ENCODE results near the gene S1PR3. TPM values are rescaled to one million over a fixed set of nuclear protein-coding genes. Genes with fewer than 3 reads are reported as not detected.
A peak's percentile ranks its signal among the peaks of the same experiment; 100 is the strongest.

Gene S1PR3
- total RNA-seq, 1 donor from 2014 or later, result 1.6 TPM

- no peak for TF ChIP-seq CTCF (IDR thresholded peaks at IDR 0.05)
- H3K4me1 Mint-ChIP-seq (ENCODE audit: unreplicated experiment), result peaks cover 30% of the 10 kb centered on the region
Measured at GRCh38 chr9:88992556-88992955, 1.3 kb downstream of the S1PR3 start.

GRCh38 chr9:88993327-88993726 is 2.1 kb downstream of the S1PR3 start:
- peaks cover 31% of the 10 kb centered on the region for H3K4me1 Mint-ChIP-seq (ENCODE audit: unreplicated experiment)

More at GRCh38 chr9:88992556-88992955, 1.3 kb downstream of the S1PR3 start:
- no peaks in the 10 kb centered on the region for H3K27me3 Mint-ChIP-seq (ENCODE audit: unreplicated experiment)
- no peaks in the 10 kb centered on the region for H3K9me3 Mint-ChIP-seq (ENCODE audit: unreplicated experiment)
- H3K4me3 Mint-ChIP-seq (ENCODE audit: unreplicated experiment), result peak overlapping the region; percentile 71
- H3K27ac Mint-ChIP-seq (ENCODE audit: unreplicated experiment), result no peak overlapping the region
- no peaks in the 10 kb centered on the region for H3K36me3 Mint-ChIP-seq (ENCODE audit: unreplicated experiment)
- no peak for DNase-seq (ENCODE audit: extremely low spot score, unreplicated experiment)

GRCh38 chr9:88993871-88994460 is 2.7 kb downstream of the S1PR3 start:
- no peaks in the 10 kb centered on the region for H3K9me3 Mint-ChIP-seq (ENCODE audit: unreplicated experiment)

More at GRCh38 chr9:88993327-88993726, 2.1 kb downstream of the S1PR3 start:
- no peak for DNase-seq (ENCODE audit: extremely low spot score, unreplicated experiment)
- Mint-ChIP-seq H3K9me3 (ENCODE audit: unreplicated experiment) (no peaks in the 10 kb centered on the region), H3K27ac (ENCODE audit: unreplicated experiment) (no peak overlapping the region), H3K36me3 (ENCODE audit: unreplicated experiment) (no peaks in the 10 kb centered on the region), H3K4me3 (ENCODE audit: unreplicated experiment) (no peak overlapping the region), H3K27me3 (ENCODE audit: unreplicated experiment) (no peaks in the 10 kb centered on the region)
- TF ChIP-seq CTCF (IDR thresholded peaks at IDR 0.05), result no peak

GRCh38 chr9:88994469-88995199 is 3.4 kb downstream of the S1PR3 start:
- peaks cover 30% of the 10 kb centered on the region for H3K4me1 Mint-ChIP-seq (ENCODE audit: unreplicated experiment)
- H3K27ac Mint-ChIP-seq (ENCODE audit: unreplicated experiment), result no peak overlapping the region
- no peak overlapping the region for H3K4me3 Mint-ChIP-seq (ENCODE audit: unreplicated experiment)
- DNase-seq (ENCODE audit: extremely low spot score, unreplicated experiment), result peak; percentile 73
- no peaks in the 10 kb centered on the region for H3K9me3 Mint-ChIP-seq (ENCODE audit: unreplicated experiment)
- no peak for TF ChIP-seq CTCF (IDR thresholded peaks at IDR 0.05)
- H3K27me3 Mint-ChIP-seq (ENCODE audit: unreplicated experiment), result no peaks in the 10 kb centered on the region
- H3K36me3 Mint-ChIP-seq (ENCODE audit: unreplicated experiment), result no peaks in the 10 kb centered on the region

More at GRCh38 chr9:88993871-88994460, 2.7 kb downstream of the S1PR3 start:
- no peak overlapping the region for H3K27ac Mint-ChIP-seq (ENCODE audit: unreplicated experiment)
- no peaks in the 10 kb centered on the region for H3K27me3 Mint-ChIP-seq (ENCODE audit: unreplicated experiment)
- peaks cover 36% of the 10 kb centered on the region for H3K4me1 Mint-ChIP-seq (ENCODE audit: unreplicated experiment)
- no peaks in the 10 kb centered on the region for H3K36me3 Mint-ChIP-seq (ENCODE audit: unreplicated experiment)
- DNase-seq (ENCODE audit: extremely low spot score, unreplicated experiment), result peak; percentile 62
- H3K4me3 Mint-ChIP-seq (ENCODE audit: unreplicated experiment), result no peak overlapping the region
- no peak for TF ChIP-seq CTCF (IDR thresholded peaks at IDR 0.05)

- no peak for DNase-seq (ENCODE audit: extremely low spot score, unreplicated experiment)
- Mint-ChIP-seq H3K36me3 (ENCODE audit: unreplicated experiment) (no peaks in the 10 kb centered on the region), H3K27me3 (ENCODE audit: unreplicated experiment) (no peaks in the 10 kb centered on the region), H3K4me3 (ENCODE audit: unreplicated experiment) (no peak overlapping the region), H3K4me1 (ENCODE audit: unreplicated experiment) (peaks cover 30% of the 10 kb centered on the region), H3K27ac (ENCODE audit: unreplicated experiment) (no peak overlapping the region), H3K9me3 (ENCODE audit: unreplicated experiment) (no peaks in the 10 kb centered on the region)
- no peak for TF ChIP-seq CTCF (IDR thresholded peaks at IDR 0.05)
Measured at GRCh38 chr9:88995200-88995577, 3.9 kb downstream of the S1PR3 start.

Measured in osteocyte (in vitro differentiated cells).